ENCODE results near the gene ZNF587. TPM values are rescaled to one million over a fixed set of nuclear protein-coding genes. Genes with fewer than 3 reads are reported as not detected.
A peak's percentile ranks its signal among the peaks of the same experiment; 100 is the strongest.
"Not testable (repeated sequence)": the region's sequence is repeated elsewhere in the genome, so short reads cannot be mapped to it uniquely, and the experiment has no call there.

The ZNF587 gene
- total RNA-seq, 4 donors from 2014 or later = 9.3 to 47.5 (median 17.6) TPM

DNA sequence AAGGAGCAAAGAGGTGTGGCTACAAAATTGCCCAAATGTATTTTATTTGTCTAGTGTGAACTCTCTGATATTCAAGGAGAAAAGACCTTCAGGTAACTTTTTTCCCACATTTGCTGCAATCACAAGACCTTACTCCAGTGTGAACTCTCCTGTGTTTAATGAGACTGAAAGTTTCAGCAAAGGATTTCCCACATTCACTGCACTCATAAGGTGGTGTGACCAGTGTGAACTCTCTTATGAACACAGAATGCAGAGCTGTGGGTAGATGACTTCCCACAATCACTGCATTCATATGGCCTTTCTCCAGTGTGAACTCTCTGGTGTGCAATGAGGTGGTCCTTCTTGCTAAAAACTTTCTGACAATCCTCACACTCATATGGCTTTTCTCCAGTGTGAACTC, 22.8 kb downstream of the ZNF587 start:
- H3K9me3 ChIP-seq = peaks cover 0 to 97% (median 2%) of the 10 kb centered on the region in 3 donors

GRCh38 chr19:57873883-57874799, 24.5 kb downstream of the ZNF587 start:
- not testable (repeated sequence) for H3K4me1 ChIP-seq, ATAC-seq, H3K4me3 ChIP-seq, H3K27me3 ChIP-seq, H3K27ac ChIP-seq
- WGBS, 2 donors (ENCODE audit: low coverage in 1 of 2) = 86 to 87% methylated on average over 3 to 8 of the region's 8 CpGs
- Histone ChIP-seq H3K36me3 (peaks cover 0 to 59% of the 10 kb centered on the region in 2 donors), H3K9me3 (peaks cover 0 to 96% (median 2%) of the 10 kb centered on the region in 3 donors)

More for the DNA sequence above, 22.8 kb downstream of the ZNF587 start:
- no peaks in the 10 kb centered on the region for H3K4me1 ChIP-seq
- no peak overlapping the region for H3K27ac ChIP-seq
- H3K4me3 ChIP-seq = no peak overlapping the region
- peaks cover 0 to 61% of the 10 kb centered on the region in 2 donors for H3K36me3 ChIP-seq
- TF ChIP-seq POLR2AphosphoS5 (IDR thresholded peaks at IDR 0.05) = no peak
- TF ChIP-seq, protein P1, sequence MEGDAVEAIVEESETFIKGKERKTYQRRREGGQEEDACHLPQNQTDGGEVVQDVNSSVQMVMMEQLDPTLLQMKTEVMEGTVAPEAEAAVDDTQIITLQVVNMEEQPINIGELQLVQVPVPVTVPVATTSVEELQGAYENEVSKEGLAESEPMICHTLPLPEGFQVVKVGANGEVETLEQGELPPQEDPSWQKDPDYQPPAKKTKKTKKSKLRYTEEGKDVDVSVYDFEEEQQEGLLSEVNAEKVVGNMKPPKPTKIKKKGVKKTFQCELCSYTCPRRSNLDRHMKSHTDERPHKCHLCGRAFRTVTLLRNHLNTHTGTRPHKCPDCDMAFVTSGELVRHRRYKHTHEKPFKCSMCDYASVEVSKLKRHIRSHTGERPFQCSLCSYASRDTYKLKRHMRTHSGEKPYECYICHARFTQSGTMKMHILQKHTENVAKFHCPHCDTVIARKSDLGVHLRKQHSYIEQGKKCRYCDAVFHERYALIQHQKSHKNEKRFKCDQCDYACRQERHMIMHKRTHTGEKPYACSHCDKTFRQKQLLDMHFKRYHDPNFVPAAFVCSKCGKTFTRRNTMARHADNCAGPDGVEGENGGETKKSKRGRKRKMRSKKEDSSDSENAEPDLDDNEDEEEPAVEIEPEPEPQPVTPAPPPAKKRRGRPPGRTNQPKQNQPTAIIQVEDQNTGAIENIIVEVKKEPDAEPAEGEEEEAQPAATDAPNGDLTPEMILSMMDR (IDR thresholded peaks at IDR 0.05) = no peak
- TF ChIP-seq EP300 (IDR thresholded peaks at IDR 0.05) = no peak
- no peaks in the 10 kb centered on the region for H3K27me3 ChIP-seq
- ATAC-seq = no peak

DNA sequence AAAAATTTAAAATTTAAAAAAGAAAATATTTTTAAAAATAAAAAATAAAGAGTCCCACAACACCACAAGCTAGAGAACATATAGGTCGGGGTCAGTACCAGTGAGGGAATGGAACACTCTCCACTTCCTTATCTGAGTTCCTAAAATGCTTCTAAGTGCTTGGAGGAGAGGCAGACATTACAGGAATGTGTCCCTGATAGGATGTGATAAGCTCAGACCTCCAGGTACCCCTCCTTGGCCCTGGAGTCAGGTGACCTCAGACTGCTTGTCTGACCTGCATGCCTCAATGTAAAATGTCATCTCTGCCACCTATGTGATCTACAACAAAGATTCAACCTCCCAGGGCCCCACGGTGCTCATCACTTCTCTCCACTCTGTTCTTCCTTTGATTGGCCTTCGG, 36.4 kb downstream of the ZNF587 start:
- H3K4me3 ChIP-seq = no peak overlapping the region
- no peak for ATAC-seq
- H3K27me3 ChIP-seq = no peaks in the 10 kb centered on the region
- no peak for TF ChIP-seq POLR2AphosphoS5 (IDR thresholded peaks at IDR 0.05)
- H3K36me3 ChIP-seq = peaks cover 0 to 34% of the 10 kb centered on the region in 2 donors
- H3K27ac ChIP-seq = no peak overlapping the region
- H3K9me3 ChIP-seq = peaks cover 0 to 42% (median 0%) of the 10 kb centered on the region in 3 donors
- peaks cover 0 to 21% (median 0%) of the 10 kb centered on the region in 3 donors for H3K4me1 ChIP-seq
- 71 to 90% methylated on average over 3 of the region's 3 CpGs for WGBS, 2 donors (ENCODE audit: low coverage in 1 of 2)

- ATAC-seq = no peak
- no peak overlapping the region for H3K27ac ChIP-seq
- peaks cover 0 to 44% (median 0%) of the 10 kb centered on the region in 3 donors for H3K9me3 ChIP-seq
- H3K36me3 ChIP-seq = peaks cover 0 to 34% of the 10 kb centered on the region in 2 donors
- 9 to 27% methylated on average over 4 to 6 of the region's 6 CpGs for WGBS, 2 donors (ENCODE audit: low coverage in 1 of 2)
- TF ChIP-seq, protein P1 (IDR thresholded peaks at IDR 0.05) = no peak
- TF ChIP-seq POLR2AphosphoS5 (IDR thresholded peaks at IDR 0.05) (no peak), EP300 (IDR thresholded peaks at IDR 0.05) (no peak), POLR2A (IDR thresholded peaks at IDR 0.05) (no peak)
- H3K27me3 ChIP-seq = no peaks in the 10 kb centered on the region
- peak overlapping the region in 1 of 2 donors; percentile 65 for H3K4me3 ChIP-seq
- H3K4me1 ChIP-seq = peaks cover 0 to 21% (median 0%) of the 10 kb centered on the region in 3 donors
These were observed 37.7 kb downstream of the ZNF587 start for GRCh38 chr19:57887195-57887941.

GRCh38 chr19:57888107-57888559, 38.5 kb downstream of the ZNF587 start:
- peak overlapping the region in 3 of 4 donors; percentile 74 to 80 (median 77) for H3K27ac ChIP-seq
- H3K4me1 ChIP-seq = peaks cover 0 to 21% (median 0%) of the 10 kb centered on the region in 3 donors
- ATAC-seq = no peak
- TF ChIP-seq, protein P1 (IDR thresholded peaks at IDR 0.05) = no peak
- no peak for TF ChIP-seq EP300 (IDR thresholded peaks at IDR 0.05)
- TF ChIP-seq POLR2A (IDR thresholded peaks at IDR 0.05) = no peak
- no peak for TF ChIP-seq POLR2AphosphoS5 (IDR thresholded peaks at IDR 0.05)
- H3K9me3 ChIP-seq = peaks cover 0 to 50% (median 0%) of the 10 kb centered on the region in 3 donors
- H3K27me3 ChIP-seq = no peaks in the 10 kb centered on the region
- WGBS, 2 donors (ENCODE audit: low coverage in 1 of 2) = 1 to 10% methylated on average over 7 to 8 of the region's 8 CpGs
- H3K4me3 ChIP-seq = peak overlapping the region; percentile 40 to 65
- H3K36me3 ChIP-seq = peaks cover 0 to 29% of the 10 kb centered on the region in 2 donors

Measured in gastroesophageal sphincter (tissue), 4 donors.